Activated CD4-positive, alpha-beta T cell treated with anti-CD3 and anti-CD28 coated beads, Interleukin-2, Interleukin-6, amounts not matched to agents 100 ng/mL and 50 ng/mL, durations not matched to agents 16 hours and 8 hours (primary cell): ENCODE data around the gene RASEF.
"Not testable (repeated sequence)": the region's sequence is repeated elsewhere in the genome, so short reads cannot be mapped to it uniquely, and the experiment has no call there.

ENCODE experiments used
- DNase-seq: peaks from one replicate; pipeline ENCODE4 v3.0.0-alpha.2; 2020

The RASEF gene

DNA sequence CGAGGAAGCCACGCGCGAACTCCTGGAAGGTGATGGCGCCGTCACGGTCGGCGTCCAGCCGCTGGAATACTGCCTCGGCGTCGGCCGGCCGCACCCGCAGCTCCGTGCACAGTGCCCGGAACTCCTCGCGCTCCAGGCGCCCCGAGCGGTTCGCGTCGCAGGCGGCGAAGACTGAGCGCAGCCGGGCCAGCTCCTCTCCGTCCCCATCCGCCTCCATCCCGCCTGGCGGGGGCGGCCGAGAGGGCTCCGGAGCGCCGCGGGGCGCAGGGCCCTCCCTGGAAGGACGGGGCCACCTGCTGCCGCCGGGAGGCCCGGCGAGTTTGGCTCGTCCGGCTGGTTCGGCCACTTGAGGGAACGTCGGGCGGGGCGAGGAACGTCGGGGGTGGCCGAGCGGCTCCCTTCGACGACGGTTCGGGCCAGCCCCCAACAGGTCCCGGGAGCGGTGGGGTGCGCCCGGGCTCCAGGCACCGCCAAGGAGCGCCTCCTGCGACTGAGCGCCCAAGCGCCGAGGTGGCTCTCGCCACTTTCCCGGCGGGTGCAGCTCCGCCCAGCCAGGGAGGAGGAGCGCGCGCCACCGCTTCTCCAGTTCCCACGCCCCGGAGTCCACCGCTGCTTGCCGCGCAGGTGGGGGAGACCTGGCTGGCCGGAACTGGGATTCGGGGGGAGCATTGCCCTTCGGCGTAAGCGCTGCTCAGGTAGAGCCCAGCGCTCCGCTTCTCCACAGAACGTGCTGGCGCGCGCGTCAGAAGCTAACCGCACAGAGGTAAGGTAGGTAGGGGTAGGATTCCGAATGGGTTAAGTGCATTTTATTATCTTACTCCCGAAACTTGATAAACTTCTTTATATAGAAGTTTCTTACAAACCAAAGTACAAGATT lies at the start of gene RASEF:
TSS of gene RASEF (minus strand) at position 492 of the 877 bp plus-strand sequence. CDS start at position 217, 275 bp downstream.
- no peak for DNase-seq

DNA sequence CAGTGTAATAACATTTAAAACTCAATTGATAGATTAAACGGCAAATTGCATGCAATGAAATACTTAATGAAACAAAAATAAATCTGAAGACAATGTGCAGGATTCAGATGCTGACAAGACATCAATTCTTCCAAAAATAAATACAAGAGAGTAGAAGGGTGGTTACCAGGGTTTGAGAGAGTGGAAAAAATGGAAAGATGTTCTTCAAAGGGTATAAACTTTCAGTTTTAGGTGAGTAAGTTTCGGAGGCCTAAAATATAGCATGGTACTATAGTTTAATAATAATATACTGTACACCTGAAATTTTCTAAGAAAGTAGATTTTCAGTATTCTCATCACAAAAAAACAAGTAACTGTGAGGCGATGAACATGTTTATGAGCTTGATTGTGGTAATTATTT lies 48.2 kb upstream of the RASEF start:
- no peak for DNase-seq

- DNase-seq, result no peak
Observed at GRCh38 chr9:83109296-83109695, 46.4 kb upstream of the RASEF start.

DNA sequence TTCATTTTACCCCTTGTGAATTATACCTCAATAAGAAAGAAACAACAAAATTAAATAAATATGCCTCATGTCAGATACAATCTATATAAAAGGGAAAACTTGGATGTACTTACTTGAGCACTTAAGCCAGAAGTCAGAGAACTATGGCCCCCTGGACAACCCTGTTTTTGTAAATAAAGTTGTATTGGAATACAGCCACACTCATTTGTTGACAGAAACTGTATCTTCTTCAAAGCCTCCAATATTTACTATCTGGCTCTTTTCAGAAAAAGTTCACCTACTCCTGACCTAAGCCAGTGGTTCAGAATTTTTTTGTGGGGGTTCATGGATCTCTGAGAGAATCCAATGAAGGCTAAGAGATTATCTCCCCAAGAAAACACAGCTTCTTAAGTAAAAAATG lies 45.3 kb upstream of the RASEF start:
- no peak for DNase-seq

- no peak for DNase-seq
Observed at GRCh38 chr9:83106772-83107171, 43.8 kb upstream of the RASEF start.

- no peak for DNase-seq
Observed at GRCh38 chr9:83106263-83106662, 43.3 kb upstream of the RASEF start.

DNA sequence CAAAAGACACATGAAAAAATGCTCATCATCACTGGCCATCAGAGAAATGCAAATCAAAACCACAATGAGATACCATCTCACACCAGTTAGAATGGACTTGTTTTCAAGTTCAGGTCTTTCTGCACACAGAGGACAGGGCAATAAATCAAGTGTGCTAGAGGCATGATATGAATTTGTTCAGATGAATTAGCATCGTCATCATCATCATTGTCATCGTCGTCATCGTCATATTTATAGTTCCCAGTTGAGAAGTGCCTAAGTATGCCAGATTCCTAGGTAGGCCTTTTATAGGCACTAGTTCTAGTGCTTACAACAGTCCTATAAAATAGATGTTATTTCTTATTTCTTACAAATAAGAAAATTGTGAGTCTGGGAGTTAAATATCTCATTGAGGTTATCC lies 34.7 kb upstream of the RASEF start:
- no peak for DNase-seq

- DNase-seq, result not testable (repeated sequence)
Observed at GRCh38 chr9:83093311-83093710, 30.4 kb upstream of the RASEF start.

GRCh38 chr9:83081846-83082245 lies 18.9 kb upstream of the RASEF start:
- no peak for DNase-seq

DNA sequence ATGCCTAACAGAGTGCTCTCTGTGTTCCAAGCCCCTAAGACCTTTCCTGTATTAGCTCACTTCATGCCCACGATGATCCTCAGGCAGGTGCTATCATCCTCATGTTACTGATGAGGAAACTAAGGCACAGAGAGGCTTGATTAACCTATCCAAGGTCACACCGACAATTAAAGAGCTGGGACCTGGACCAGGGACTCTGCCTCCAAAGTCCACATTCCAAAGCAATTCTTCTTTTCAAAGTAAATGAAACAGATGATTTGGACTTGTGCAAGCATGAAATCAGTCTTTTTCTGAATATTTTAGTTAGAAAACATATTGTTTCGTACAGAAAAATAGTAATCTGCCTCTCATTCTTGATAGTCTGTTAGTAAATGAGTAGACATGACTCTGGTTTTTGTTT lies 18.1 kb upstream of the RASEF start:
- no peak for DNase-seq

DNA sequence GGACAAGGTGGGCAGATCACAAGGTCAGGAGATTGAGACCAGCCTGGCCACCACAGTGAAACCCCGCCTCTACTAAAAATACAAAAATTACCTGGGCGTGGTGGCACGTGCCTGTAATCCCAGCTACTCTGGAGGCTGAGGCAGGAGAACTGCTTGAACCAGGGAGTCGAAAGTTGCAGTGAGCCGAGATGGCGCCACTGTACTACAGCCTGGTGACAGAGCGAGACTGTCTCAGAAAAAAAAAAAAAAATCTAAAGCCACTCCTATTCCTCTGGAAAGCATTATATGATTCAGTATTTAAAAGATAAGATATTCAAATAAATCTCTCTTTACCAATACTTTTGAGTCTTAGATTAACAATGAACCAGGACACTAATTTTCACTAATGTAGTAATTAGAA lies 13.0 kb upstream of the RASEF start:
- not testable (repeated sequence) for DNase-seq

DNA sequence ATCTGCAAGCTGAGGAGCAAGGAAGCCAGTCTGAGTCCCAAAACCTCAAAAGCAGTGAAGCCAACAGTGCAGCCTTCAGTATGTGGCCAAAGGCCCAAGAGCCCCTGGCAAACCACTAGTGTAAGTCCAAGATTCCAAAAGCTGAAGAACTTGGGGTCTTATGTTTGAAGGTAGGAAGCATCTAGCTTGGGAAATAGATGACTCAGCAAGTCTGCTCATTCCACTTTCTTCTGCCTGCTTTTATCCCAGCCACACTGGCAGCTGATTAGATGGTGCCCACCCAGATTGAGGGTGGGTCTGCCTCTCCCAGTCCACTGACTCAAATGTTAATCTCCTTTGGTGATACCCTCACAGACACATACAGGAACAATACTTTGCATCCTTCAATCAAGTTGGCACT lies 9.6 kb upstream of the RASEF start:
- not testable (repeated sequence) for DNase-seq

GRCh38 chr9:83071626-83072025 lies 8.7 kb upstream of the RASEF start:
- no peak for DNase-seq

DNA sequence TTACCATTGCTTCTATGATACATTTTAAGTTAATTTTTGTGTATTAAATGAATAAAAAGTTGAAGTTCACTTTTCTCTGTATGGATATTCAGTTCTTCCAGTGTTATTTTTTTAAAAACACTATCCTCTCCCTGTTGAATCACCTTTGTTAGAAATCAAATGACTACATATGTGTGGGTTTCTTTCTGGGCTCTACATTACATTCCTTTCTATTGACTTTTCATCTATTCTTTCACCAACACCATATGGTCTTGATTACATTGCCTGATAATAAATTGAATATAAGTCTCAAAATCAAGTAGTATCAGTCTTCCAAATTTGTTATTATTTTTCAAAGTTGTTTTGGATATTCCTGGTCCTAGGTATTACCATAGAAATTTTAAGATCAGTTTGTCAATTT lies 7.3 kb upstream of the RASEF start:
- no peak for DNase-seq

GRCh38 chr9:83069651-83070050 lies 6.7 kb upstream of the RASEF start:
- DNase-seq, result no peak

GRCh38 chr9:83068414-83068813 lies 5.5 kb upstream of the RASEF start:
- no peak for DNase-seq

DNA sequence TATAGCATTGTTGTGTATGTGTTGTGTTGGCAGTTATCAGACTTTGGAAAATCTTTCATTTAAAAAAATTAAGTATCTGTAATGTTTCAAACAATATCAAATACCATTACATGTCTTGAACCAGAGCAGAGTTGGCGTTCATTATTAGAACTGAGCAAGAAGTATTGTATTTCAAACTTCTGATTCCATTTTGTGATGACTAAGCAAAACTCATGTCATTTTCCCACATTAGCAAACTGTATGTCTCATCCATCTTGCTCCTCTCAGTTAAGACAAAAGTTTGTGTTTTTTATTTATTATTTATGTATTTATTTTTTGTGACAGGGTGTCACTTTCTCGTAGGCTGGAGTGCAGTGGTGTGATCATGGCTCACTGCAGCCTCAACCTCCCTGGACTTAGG lies 4.6 kb upstream of the RASEF start:
- DNase-seq, result no peak

- no peak for DNase-seq
Observed at GRCh38 chr9:83066771-83067170, 3.8 kb upstream of the RASEF start.

GRCh38 chr9:83065233-83065632 lies 2.3 kb upstream of the RASEF start:
- DNase-seq, result no peak

DNA sequence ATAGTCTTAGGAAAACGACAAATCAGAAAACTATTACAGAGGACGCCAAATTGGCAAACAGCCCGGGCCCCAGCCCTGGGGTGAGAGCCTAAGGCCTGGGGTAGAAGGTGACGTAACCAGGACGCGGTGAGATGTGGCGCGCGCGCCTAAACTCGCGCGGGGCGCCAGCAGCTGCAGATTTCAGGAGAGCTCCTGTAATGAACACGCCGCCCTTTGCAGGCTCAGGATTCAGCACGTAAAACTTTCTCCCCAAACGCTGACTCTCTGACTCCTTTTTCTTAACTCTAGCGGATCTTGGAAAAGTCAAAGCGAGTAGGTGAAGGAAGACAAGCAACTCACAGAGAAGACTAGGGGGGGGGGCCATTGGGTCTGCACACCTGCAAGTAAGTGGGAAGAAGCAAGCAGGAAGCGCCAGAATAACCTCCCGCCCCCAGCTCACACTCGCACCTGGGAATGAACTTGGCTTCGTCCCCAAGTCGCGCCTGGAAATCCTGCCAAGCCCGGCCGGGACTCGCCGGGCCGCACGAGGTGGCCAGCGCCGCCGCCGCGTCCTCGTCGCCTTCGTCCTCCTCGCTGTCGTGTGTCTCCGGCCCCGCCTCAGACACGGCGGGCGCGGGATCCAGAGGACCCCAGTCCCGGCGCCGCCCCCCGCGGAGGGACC lies 822 bp downstream of the RASEF start:
- no peak for DNase-seq

DNA sequence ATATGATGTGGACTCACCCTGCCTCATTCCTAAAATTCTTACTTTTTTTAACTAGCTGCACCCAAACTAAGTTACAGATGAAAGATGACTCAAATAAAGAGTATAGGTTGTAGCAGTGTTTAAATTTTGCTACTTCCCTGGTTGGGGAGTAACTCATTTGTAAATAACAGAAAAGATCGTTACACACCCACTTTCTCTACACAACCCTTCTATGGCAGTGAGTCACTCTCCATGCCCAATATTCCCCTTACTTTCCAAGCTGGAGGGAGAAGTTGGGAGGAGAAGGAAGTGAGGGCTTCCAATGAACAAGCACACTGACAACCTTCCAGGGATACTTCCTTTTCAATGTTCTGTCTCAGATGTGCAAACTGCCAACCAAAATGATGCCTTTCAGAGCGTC lies 1.9 kb downstream of the RASEF start:
- no peak for DNase-seq

- DNase-seq, result no peak
Observed at GRCh38 chr9:83060556-83060955, 2.4 kb downstream of the RASEF start.

- DNase-seq, result no peak
Observed at GRCh38 chr9:83059417-83059816, 3.5 kb downstream of the RASEF start.

DNA sequence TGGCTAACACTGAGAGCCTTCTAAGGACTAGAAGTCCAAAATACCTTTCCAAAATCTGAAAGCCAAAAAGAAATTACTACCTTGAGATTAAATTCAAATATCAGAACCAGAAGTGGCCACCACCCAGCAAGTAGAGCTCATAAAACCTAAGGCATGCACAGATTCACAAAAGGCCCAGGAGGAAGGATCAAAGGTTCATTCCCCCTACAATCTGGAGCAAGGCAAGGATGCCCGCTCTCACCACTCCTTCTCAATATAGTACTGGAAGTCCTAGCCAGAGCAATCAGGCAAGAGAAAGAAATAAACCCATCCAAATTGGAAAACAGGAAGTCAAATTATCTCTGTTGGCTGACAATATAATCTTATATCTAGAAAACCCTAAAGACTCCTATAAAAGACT lies 6.0 kb downstream of the RASEF start:
- DNase-seq, result no peak

GRCh38 chr9:83056174-83056573 lies 6.8 kb downstream of the RASEF start:
- DNase-seq, result no peak
